ENCODE data around the gene PEX16. TPM values are rescaled to one million over a fixed set of nuclear protein-coding genes. Genes with fewer than 3 reads are reported as not detected.
A peak's percentile ranks its signal among the peaks of the same experiment; 100 is the strongest.

PEX16 gene
- total RNA-seq, 3 donors from 2014 or later (not counting 1 experiment from before 2014, with no cell fraction given), result 61.3 to 75.8 (median 67.6) TPM

DNA sequence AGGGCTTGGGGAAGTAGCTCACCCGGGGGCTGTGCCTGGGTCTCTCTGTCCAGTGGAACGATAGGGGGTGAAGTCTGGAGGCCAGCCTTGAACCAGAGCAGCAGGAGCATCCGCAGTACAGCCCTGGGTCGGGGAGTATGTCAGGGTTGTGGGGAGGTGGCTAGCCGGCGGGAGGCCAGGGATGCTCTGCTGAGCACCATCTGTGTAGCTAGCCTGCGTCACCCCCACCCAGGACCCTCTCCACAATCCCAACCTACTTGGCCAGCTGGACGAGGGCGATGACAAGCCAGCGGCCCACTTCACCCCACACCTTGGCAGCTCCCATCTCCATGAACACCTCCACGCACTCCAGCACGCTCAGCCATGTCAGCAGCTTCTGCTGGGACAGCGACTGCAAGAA, 2.2 kb downstream of the PEX16 start:
- 90% methylated on average over 13 of the region's 13 CpGs for whole genome bisulfite sequencing (ENCODE audit: insufficient coverage)
- Mint-ChIP-seq H3K4me3 (no peak overlapping the region), H3K27me3 (ENCODE audit: low read depth in 2 of 2) (no peaks in the 10 kb centered on the region), H3K9me3 (no peaks in the 10 kb centered on the region), H3K36me3 (no peaks in the 10 kb centered on the region), H3K27ac (peak overlapping the region; percentile 12 to 96), H3K4me1 (peaks cover 30 to 39% of the 10 kb centered on the region in 2 donors)
- no peak for DNase-seq
- no peak for ATAC-seq
- Histone ChIP-seq H3K27me3 (ENCODE audit: control insufficient read depth, insufficient read depth, low read length) (no peaks in the 10 kb centered on the region), H3K9me3 (ENCODE audit: control insufficient read depth, insufficient read depth, low read length) (no peaks in the 10 kb centered on the region), H3K27ac (ENCODE audit: low read length) (no peak overlapping the region), H3K4me3 (ENCODE audit: low read length) (no peak overlapping the region), H3K4me1 (ENCODE audit: control insufficient read depth, insufficient read depth, low read length) (peaks cover 40% of the 10 kb centered on the region), H3K36me3 (ENCODE audit: control insufficient read depth, insufficient read depth, low read length) (peaks cover 46% of the 10 kb centered on the region)
- intact Hi-C loops (cut with micrococcal nuclease), result loop anchor here (10.0 kb wide), 1 partner anchor 209 kb away; the partner anchor contains the start of gene PHF21A
- TF ChIP-seq, protein P1, sequence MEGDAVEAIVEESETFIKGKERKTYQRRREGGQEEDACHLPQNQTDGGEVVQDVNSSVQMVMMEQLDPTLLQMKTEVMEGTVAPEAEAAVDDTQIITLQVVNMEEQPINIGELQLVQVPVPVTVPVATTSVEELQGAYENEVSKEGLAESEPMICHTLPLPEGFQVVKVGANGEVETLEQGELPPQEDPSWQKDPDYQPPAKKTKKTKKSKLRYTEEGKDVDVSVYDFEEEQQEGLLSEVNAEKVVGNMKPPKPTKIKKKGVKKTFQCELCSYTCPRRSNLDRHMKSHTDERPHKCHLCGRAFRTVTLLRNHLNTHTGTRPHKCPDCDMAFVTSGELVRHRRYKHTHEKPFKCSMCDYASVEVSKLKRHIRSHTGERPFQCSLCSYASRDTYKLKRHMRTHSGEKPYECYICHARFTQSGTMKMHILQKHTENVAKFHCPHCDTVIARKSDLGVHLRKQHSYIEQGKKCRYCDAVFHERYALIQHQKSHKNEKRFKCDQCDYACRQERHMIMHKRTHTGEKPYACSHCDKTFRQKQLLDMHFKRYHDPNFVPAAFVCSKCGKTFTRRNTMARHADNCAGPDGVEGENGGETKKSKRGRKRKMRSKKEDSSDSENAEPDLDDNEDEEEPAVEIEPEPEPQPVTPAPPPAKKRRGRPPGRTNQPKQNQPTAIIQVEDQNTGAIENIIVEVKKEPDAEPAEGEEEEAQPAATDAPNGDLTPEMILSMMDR (IDR thresholded peaks at IDR 0.05), result no peak

DNA sequence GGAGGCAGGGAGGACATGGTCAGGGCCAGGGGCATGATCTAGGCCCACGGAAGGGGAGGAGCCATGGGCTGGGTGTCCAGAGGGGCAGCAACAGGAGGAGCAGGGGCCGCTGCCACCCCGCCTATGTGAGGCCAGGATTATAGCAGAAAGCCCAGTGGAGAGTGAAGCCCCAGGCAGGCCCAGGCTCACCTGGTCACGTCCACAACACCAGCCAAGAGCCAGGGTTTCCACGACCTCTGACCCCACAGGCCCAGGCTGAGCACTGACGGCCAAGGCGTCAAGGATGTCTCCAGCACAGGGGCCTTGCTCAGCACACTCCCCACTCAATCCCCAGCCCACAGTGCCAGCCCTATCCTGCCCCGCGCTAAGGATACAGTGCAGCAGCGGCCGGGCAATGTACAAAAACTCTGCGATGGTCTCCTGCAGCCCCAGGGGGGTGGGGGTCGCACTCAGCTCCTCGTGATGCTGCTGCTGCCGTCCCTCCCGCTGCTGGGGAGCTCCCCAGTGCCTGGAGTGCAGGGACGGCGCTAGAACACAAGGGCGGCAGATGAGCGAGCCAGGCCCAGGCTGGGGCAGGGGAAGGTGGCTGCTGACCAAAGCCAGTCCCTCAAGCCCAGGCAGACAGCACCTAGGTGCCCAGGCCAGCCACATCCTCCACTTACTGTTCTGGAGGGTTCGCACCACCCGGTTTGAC, 3.6 kb downstream of the PEX16 start:
- Histone ChIP-seq H3K27ac (ENCODE audit: low read length) (no peak overlapping the region), H3K9me3 (ENCODE audit: control insufficient read depth, insufficient read depth, low read length) (no peaks in the 10 kb centered on the region), H3K4me1 (ENCODE audit: control insufficient read depth, insufficient read depth, low read length) (peaks cover 27% of the 10 kb centered on the region), H3K36me3 (ENCODE audit: control insufficient read depth, insufficient read depth, low read length) (peaks cover 58% of the 10 kb centered on the region), H3K27me3 (ENCODE audit: control insufficient read depth, insufficient read depth, low read length) (no peaks in the 10 kb centered on the region), H3K4me3 (ENCODE audit: low read length) (no peak overlapping the region)
- WGBS (ENCODE audit: insufficient coverage), result 91% methylated on average over 22 of the region's 22 CpGs
- H3K27ac Mint-ChIP-seq, result peak overlapping the region in 1 of 2 donors; percentile 64
- no peak for DNase-seq
- ATAC-seq, result no peak
- no peaks in the 10 kb centered on the region for H3K9me3 Mint-ChIP-seq
- intact Hi-C loops (cut with micrococcal nuclease), result loop anchor here (10.0 kb wide), 1 partner anchor 211 kb away; the partner anchor contains the start of gene PHF21A
- H3K36me3 Mint-ChIP-seq, result no peaks in the 10 kb centered on the region
- peak overlapping the region; percentile 31 for H3K4me3 Mint-ChIP-seq
- peaks cover 27 to 35% of the 10 kb centered on the region in 2 donors for H3K4me1 Mint-ChIP-seq
- TF ChIP-seq, protein P1 (IDR thresholded peaks at IDR 0.05), result no peak
- no peaks in the 10 kb centered on the region for H3K27me3 Mint-ChIP-seq (ENCODE audit: low read depth in 2 of 2)

DNA sequence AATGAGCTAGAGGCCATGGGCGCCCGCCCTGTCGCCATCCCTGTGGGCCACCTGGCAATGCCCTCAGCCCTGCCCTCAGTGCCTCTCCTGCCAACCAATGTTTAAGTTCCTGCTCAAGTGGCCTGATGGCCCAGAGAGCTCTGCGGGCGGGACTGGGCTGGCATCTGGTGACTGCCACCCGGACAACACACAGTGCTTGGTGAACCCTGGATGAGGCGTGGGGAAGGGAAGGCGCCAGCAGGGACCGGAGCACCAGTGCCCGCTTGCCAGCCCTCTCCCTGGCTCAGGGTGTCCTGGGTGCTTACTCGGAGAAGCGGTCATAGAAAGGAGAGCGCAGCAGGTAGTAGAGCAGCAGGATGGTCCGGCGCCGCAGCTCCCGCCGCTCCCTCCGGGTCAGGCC, 4.2 kb downstream of the PEX16 start:
- 98% methylated on average over 19 of the region's 19 CpGs for WGBS (ENCODE audit: insufficient coverage)
- H3K9me3 Mint-ChIP-seq, result no peaks in the 10 kb centered on the region
- Histone ChIP-seq H3K4me3 (ENCODE audit: low read length) (no peak overlapping the region), H3K9me3 (ENCODE audit: control insufficient read depth, insufficient read depth, low read length) (no peaks in the 10 kb centered on the region), H3K36me3 (ENCODE audit: control insufficient read depth, insufficient read depth, low read length) (peaks cover 58% of the 10 kb centered on the region), H3K4me1 (ENCODE audit: control insufficient read depth, insufficient read depth, low read length) (peaks cover 21% of the 10 kb centered on the region), H3K27me3 (ENCODE audit: control insufficient read depth, insufficient read depth, low read length) (no peaks in the 10 kb centered on the region), H3K27ac (ENCODE audit: low read length) (no peak overlapping the region)
- intact Hi-C loops (cut with micrococcal nuclease), result loop anchor here (10.0 kb wide), 1 partner anchor 211 kb away; the partner anchor contains the start of gene PHF21A
- no peak overlapping the region for H3K4me3 Mint-ChIP-seq
- H3K27ac Mint-ChIP-seq, result peak overlapping the region in 1 of 2 donors; percentile 34
- H3K4me1 Mint-ChIP-seq, result peaks cover 22 to 33% of the 10 kb centered on the region in 2 donors
- TF ChIP-seq, protein P1 (IDR thresholded peaks at IDR 0.05), result no peak
- H3K27me3 Mint-ChIP-seq (ENCODE audit: low read depth in 2 of 2), result no peaks in the 10 kb centered on the region
- DNase-seq (no peak), ATAC-seq (no peak)
- H3K36me3 Mint-ChIP-seq, result no peaks in the 10 kb centered on the region
